Measurements from ENCODE around the gene SPI1.

The SPI1 gene

GRCh38 chr11:47342036-47342803, 36.1 kb downstream of the SPI1 start:
- ChIA-PET CTCF (interaction anchor here (0.9 to 2.0 kb wide), 2 partner anchors 13 to 32 kb away, joined by 6 read pairs; no protein-coding TSS in a partner anchor), POLR2A (interaction anchor here (0.6 kb wide), 1 partner anchor 642 kb away, joined by 3 read pairs; the partner anchor contains the start of genes ARHGAP1 and ZNF408)
- H3K9me3 ChIP-seq (ENCODE audit: control insufficient read depth, insufficient read depth, low read depth, low read length) = no peaks in the 10 kb centered on the region
- TF ChIP-seq ZNF423 (tag by site-specific recombination; IDR thresholded peaks at IDR 0.05) = no peak
- TF ChIP-seq ZNF521 (tag by site-specific recombination; IDR thresholded peaks at IDR 0.05) = no peak
- TF ChIP-seq BCL11A (tag by site-specific recombination; IDR thresholded peaks at IDR 0.05; ENCODE audit: low read depth) = no peak
- no peak for TF ChIP-seq ZNF639 (tag by site-specific recombination; IDR thresholded peaks at IDR 0.05)
- no peak for TF ChIP-seq ZNF837 (tag by site-specific recombination; IDR thresholded peaks at IDR 0.05)
- no peak for TF ChIP-seq OVOL3 (tag by site-specific recombination; IDR thresholded peaks at IDR 0.05)
- no peak for TF ChIP-seq ZNF560 (tag by site-specific recombination; IDR thresholded peaks at IDR 0.05; ENCODE audit: borderline replicate concordance)
- TF ChIP-seq ZFHX2 (tag by site-specific recombination; conservative IDR thresholded peaks at IDR 0.05) = peak; percentile 32; the same call in 1 of the 2 replicates
- no peak for TF ChIP-seq ZNF48 (tag by site-specific recombination; IDR thresholded peaks at IDR 0.05)
- TF ChIP-seq EGR2 (tag by site-specific recombination; IDR thresholded peaks at IDR 0.05; ENCODE audit: low read depth) = peak; percentile 54; the same call in 1 of the 2 replicates
- TF ChIP-seq SCRT2 (tag by site-specific recombination; IDR thresholded peaks at IDR 0.05) = no peak
- H3K4me1 ChIP-seq (ENCODE audit: control insufficient read depth, insufficient read depth, low read length) = no peaks in the 10 kb centered on the region
- no peak overlapping the region for H3K27ac ChIP-seq (ENCODE audit: extremely low read depth, low read depth, low read length)
- H3K4me3 ChIP-seq (ENCODE audit: low read depth, low read length) = no peak overlapping the region
- no peaks in the 10 kb centered on the region for H3K36me3 ChIP-seq (ENCODE audit: control insufficient read depth in 2 of 2, insufficient read depth in 1 of 2, low read length in 2 of 2)

- Histone ChIP-seq H3K4me3 (ENCODE audit: low read depth, low read length) (no peak overlapping the region), H3K27ac (ENCODE audit: extremely low read depth, low read depth, low read length) (no peak overlapping the region), H3K36me3 (ENCODE audit: control insufficient read depth in 2 of 2, insufficient read depth in 1 of 2, low read length in 2 of 2) (no peaks in the 10 kb centered on the region), H3K9me3 (ENCODE audit: control insufficient read depth, insufficient read depth, low read depth, low read length) (no peaks in the 10 kb centered on the region), H3K4me1 (ENCODE audit: control insufficient read depth, insufficient read depth, low read length) (no peaks in the 10 kb centered on the region)
- CTCF ChIA-PET = interaction anchor here (2.0 kb wide), 1 partner anchor 14 kb away, joined by 6 read pairs; no protein-coding TSS in a partner anchor
- TF ChIP-seq ZNF658 (tag by site-specific recombination; IDR thresholded peaks at IDR 0.05) (no peak), ZNF449 (tag by site-specific recombination; IDR thresholded peaks at IDR 0.05) (no peak), ZNF513 (tag by site-specific recombination; IDR thresholded peaks at IDR 0.05) (no peak), ZNF518A (tag by site-specific recombination; conservative IDR thresholded peaks at IDR 0.05; ENCODE audit: low read depth) (no peak), ZNF624 (tag by site-specific recombination; IDR thresholded peaks at IDR 0.05) (no peak), ZNF133 (tag by site-specific recombination; IDR thresholded peaks at IDR 0.05) (no peak), IKZF3 (tag by site-specific recombination; IDR thresholded peaks at IDR 0.05) (no peak), ZSCAN5A (tag by site-specific recombination; IDR thresholded peaks at IDR 0.05) (no peak), ZNF585B (tag by site-specific recombination; IDR thresholded peaks at IDR 0.05) (no peak), ZNF10 (tag by site-specific recombination; IDR thresholded peaks at IDR 0.05) (no peak), ZNF558 (tag by site-specific recombination; IDR thresholded peaks at IDR 0.05) (no peak), ZNF560 (tag by site-specific recombination; IDR thresholded peaks at IDR 0.05; ENCODE audit: borderline replicate concordance) (no peak)
- POLR2A ChIA-PET = no interaction called here
Measured at GRCh38 chr11:47340980-47341775, 37.2 kb downstream of the SPI1 start.

Data from HEK293 (cell line).